NB4 (cell line): ENCODE results near the gene RHBDD3.

ENCODE experiments used
- DNase-seq: peaks from one replicate; pipeline ENCODE4 v3.0.0; 2010; ENCODE audit warnings: low read depth
- H3K4me3 ChIP-seq: one replicate; pipeline ENCODE4 v1.5.1; 2011; ENCODE audit warnings: mild to moderate bottlenecking, low read depth, low read length, moderate library complexity
- CTCF ChIP-seq: IDR thresholded peaks from one replicate; pipeline ENCODE4 v1.5.1; 2012; ENCODE audit warnings: low read depth, low read length
- MAX ChIP-seq: IDR thresholded peaks from 2 replicates; pipeline ENCODE4 v1.6.1; 2011; ENCODE audit warnings: low read depth, low read length
- MYC ChIP-seq: IDR thresholded peaks from 2 replicates; pipeline ENCODE4 v1.6.1; 2011; ENCODE audit warnings: low read depth, low read length
- POLR2A ChIP-seq: IDR thresholded peaks from 2 replicates; pipeline ENCODE4 v1.6.1; 2011; ENCODE audit warnings: mild to moderate bottlenecking; ENCODE audit not compliant: insufficient read length; ENCODE audit errors: extremely low read depth

RHBDD3 gene

GRCh38 chr22:29313576-29314466 is 46.0 kb upstream of the RHBDD3 start:
- no peak for DNase-seq
- H3K4me3 ChIP-seq: no peak overlapping the region
- TF ChIP-seq CTCF (no peak), MYC (no peak), MAX (no peak), POLR2A (no peak)

GRCh38 chr22:29313126-29313575 is 45.4 kb upstream of the RHBDD3 start:
- no peak for DNase-seq
- TF ChIP-seq CTCF (peak; percentile 42), MYC (no peak)
- H3K4me3 ChIP-seq: no peak overlapping the region

GRCh38 chr22:29312218-29313125 is 44.7 kb upstream of the RHBDD3 start:
- DNase-seq: no peak
- TF ChIP-seq POLR2A (no peak), MYC (no peak), MAX (no peak), CTCF (no peak)
- H3K4me3 ChIP-seq: no peak overlapping the region

GRCh38 chr22:29311464-29312217 is 43.9 kb upstream of the RHBDD3 start:
- H3K4me3 ChIP-seq: no peak overlapping the region
- peak; percentile 23 for DNase-seq
- TF ChIP-seq POLR2A (no peak), MYC (no peak), CTCF (no peak), MAX (no peak)

GRCh38 chr22:29310863-29311339 is 43.1 kb upstream of the RHBDD3 start:
- peak; percentile 86 for DNase-seq
- TF ChIP-seq POLR2A: no peak
- no peak for TF ChIP-seq MYC
- TF ChIP-seq MAX: no peak
- no peak for TF ChIP-seq CTCF
- no peak overlapping the region for H3K4me3 ChIP-seq
